ENCODE results near the gene COQ9. TPM values are rescaled to one million over a fixed set of nuclear protein-coding genes. Genes with fewer than 3 reads are reported as not detected.

Gene COQ9
- total RNA-seq, 1 experiment from 2014 or later: 80.8 TPM

- Mint-ChIP-seq H3K9me3 (ENCODE audit: unreplicated experiment) (no peaks in the 10 kb centered on the region), H3K27ac (ENCODE audit: low read depth, unreplicated experiment) (no peak overlapping the region), H3K4me1 (ENCODE audit: insufficient read depth, unreplicated experiment) (no peaks in the 10 kb centered on the region), H3K27me3 (ENCODE audit: insufficient read depth, unreplicated experiment) (no peaks in the 10 kb centered on the region), H3K4me3 (ENCODE audit: unreplicated experiment) (no peak overlapping the region), H3K36me3 (ENCODE audit: insufficient read depth, unreplicated experiment) (peaks cover 25% of the 10 kb centered on the region)
- ChIA-PET CTCF (interaction anchor here (0.6 to 2.2 kb wide), 4 partner anchors 11 to 140 kb away, joined by 4 to 13 read pairs (median 6); partner anchors contain the start of gene POLR2C), POLR2A (no interaction called here)
- intact Hi-C loops (cut with micrococcal nuclease): no loop called here
- TF ChIP-seq, protein P1, sequence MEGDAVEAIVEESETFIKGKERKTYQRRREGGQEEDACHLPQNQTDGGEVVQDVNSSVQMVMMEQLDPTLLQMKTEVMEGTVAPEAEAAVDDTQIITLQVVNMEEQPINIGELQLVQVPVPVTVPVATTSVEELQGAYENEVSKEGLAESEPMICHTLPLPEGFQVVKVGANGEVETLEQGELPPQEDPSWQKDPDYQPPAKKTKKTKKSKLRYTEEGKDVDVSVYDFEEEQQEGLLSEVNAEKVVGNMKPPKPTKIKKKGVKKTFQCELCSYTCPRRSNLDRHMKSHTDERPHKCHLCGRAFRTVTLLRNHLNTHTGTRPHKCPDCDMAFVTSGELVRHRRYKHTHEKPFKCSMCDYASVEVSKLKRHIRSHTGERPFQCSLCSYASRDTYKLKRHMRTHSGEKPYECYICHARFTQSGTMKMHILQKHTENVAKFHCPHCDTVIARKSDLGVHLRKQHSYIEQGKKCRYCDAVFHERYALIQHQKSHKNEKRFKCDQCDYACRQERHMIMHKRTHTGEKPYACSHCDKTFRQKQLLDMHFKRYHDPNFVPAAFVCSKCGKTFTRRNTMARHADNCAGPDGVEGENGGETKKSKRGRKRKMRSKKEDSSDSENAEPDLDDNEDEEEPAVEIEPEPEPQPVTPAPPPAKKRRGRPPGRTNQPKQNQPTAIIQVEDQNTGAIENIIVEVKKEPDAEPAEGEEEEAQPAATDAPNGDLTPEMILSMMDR (IDR thresholded peaks at IDR 0.05; ENCODE audit: unreplicated experiment): no peak
- BruUV-seq (replicated peaks): no TSS peak
- no peak for DNase-seq (ENCODE audit: unreplicated experiment)
Observed at GRCh38 chr16:57473906-57474305, 26.6 kb downstream of the COQ9 start.

DNA sequence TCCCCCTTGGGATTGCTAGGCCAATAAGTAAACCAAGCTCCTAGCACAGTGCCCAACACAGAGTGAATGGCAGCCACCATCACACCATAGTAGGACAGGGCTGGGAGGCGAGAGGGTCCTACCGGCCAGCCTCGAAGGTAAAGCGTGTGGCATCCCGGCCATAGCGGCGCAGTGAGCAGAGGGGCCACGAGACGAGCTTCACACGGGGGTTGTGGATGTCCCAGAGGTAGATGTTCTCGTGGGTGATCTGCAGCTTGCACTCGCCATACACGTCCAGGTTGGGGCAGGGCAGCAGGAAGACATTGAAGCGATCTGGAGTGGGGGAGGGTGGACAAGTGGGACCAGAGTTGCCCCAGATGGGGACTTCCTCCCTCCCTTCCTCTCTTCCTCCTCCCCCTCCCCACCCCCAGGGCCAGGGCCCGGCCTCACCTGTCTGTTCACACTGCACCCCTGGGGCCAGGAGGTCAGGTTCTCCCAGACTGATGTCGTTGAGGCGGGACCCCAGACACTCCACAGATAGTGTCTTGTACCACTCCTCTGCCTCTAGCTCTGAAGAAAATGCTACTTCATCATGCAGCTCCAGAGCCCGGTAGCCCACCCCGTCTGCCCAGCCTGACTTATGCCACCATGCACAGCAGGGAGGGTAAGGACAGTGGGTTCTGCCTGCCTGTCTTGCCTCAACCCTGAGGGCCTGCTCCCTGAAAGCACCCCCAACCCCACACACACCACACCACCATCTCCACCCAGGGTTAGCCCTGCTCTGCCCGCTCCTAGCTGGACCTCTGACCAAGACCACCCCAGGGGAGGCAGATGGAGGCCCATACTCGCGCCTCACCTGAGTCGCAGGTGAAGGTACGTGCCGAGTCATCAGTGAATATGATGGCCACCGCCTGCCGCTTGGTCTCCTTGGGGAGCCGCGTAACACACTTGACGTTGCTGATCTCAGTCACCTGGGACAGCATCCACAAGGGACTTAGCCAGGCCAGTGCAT, 27.7 kb downstream of the COQ9 start:
- TF ChIP-seq, protein P1 (IDR thresholded peaks at IDR 0.05; ENCODE audit: unreplicated experiment): no peak
- H3K4me3 Mint-ChIP-seq (ENCODE audit: unreplicated experiment): no peak overlapping the region
- H3K4me1 Mint-ChIP-seq (ENCODE audit: insufficient read depth, unreplicated experiment): no peaks in the 10 kb centered on the region
- POLR2A ChIA-PET: no interaction called here
- CTCF ChIA-PET: interaction anchor here (0.6 to 1.3 kb wide), 6 partner anchors 10 to 174 kb away, joined by 3 to 8 read pairs (median 4); partner anchors contain the start of gene POLR2C
- intact Hi-C loops (cut with micrococcal nuclease): no loop called here
- no peaks in the 10 kb centered on the region for H3K27me3 Mint-ChIP-seq (ENCODE audit: insufficient read depth, unreplicated experiment)
- no peak overlapping the region for H3K27ac Mint-ChIP-seq (ENCODE audit: low read depth, unreplicated experiment)
- H3K9me3 Mint-ChIP-seq (ENCODE audit: unreplicated experiment): no peaks in the 10 kb centered on the region
- BruUV-seq (replicated peaks): no TSS peak
- DNase-seq (ENCODE audit: unreplicated experiment): no peak
- H3K36me3 Mint-ChIP-seq (ENCODE audit: insufficient read depth, unreplicated experiment): peaks cover 14% of the 10 kb centered on the region

DNA sequence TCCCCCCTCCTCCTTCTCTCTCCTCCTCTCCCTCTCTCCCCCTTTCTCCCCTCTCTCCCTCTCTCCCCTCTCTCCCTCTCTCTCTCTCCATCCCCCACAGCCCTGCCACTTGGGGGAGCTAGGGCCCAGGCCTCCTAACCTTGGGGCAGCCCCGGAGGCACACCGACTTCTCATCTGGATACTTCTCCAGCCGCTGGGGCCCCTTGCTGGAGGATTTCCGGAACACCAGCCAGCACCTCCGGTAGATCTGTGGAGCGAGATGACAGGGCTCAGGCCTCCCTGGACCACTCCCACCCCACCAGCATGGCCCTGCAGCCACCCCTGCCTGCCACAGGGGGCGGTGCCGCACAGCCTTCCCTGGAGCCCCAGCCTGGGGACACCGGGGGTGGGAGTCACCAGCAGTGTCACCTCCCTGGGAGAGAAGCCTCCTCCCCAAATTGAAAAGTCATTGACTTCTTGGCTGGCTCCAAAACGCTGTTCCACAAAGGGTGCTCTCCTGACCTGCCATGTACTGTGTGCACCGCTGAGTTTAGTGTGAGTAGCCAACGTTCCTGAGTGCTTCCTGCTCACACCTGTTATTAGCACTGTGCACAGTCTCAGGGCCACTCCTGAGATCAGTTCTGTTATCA, 28.5 kb downstream of the COQ9 start:
- H3K27me3 Mint-ChIP-seq (ENCODE audit: insufficient read depth, unreplicated experiment): no peaks in the 10 kb centered on the region
- TF ChIP-seq, protein P1 (IDR thresholded peaks at IDR 0.05; ENCODE audit: unreplicated experiment): peak; percentile 52
- ChIA-PET CTCF (interaction anchor here (0.7 to 1.0 kb wide), 2 partner anchors 18 to 55 kb away, joined by 3 to 5 read pairs; no protein-coding TSS in a partner anchor), POLR2A (no interaction called here)
- no peaks in the 10 kb centered on the region for H3K9me3 Mint-ChIP-seq (ENCODE audit: unreplicated experiment)
- no TSS peak for BruUV-seq (replicated peaks)
- no peak overlapping the region for H3K4me3 Mint-ChIP-seq (ENCODE audit: unreplicated experiment)
- H3K36me3 Mint-ChIP-seq (ENCODE audit: insufficient read depth, unreplicated experiment): peaks cover 6% of the 10 kb centered on the region
- H3K27ac Mint-ChIP-seq (ENCODE audit: low read depth, unreplicated experiment): no peak overlapping the region
- no peaks in the 10 kb centered on the region for H3K4me1 Mint-ChIP-seq (ENCODE audit: insufficient read depth, unreplicated experiment)
- no peak for DNase-seq (ENCODE audit: unreplicated experiment)
- intact Hi-C loops (cut with micrococcal nuclease): no loop called here

Measured in MCF 10A (cell line).